DOHH2 (cell line): ENCODE data around the gene SF3B6.

ENCODE experiments used
- EZH2phosphoT487 ChIP-seq: fragments of 200-600 bp; sonication (generic); IDR thresholded peaks from 2 replicates; pipeline ENCODE4 v1.6.1; 2017; ENCODE audit warnings: borderline replicate concordance, mild to moderate bottlenecking, antibody characterized with exemption, low read length, moderate library complexity, mixed read lengths
- TF ChIP-seq, protein P1 (sequence below): fragments of 200-600 bp; sonication (generic); IDR thresholded peaks from one replicate; pipeline ENCODE4 v1.5.1; 2014; ENCODE audit warnings: antibody characterized with exemption, mild to moderate bottlenecking, low read depth, low read length; ENCODE audit not compliant: poor library complexity, severe bottlenecking

DNA sequence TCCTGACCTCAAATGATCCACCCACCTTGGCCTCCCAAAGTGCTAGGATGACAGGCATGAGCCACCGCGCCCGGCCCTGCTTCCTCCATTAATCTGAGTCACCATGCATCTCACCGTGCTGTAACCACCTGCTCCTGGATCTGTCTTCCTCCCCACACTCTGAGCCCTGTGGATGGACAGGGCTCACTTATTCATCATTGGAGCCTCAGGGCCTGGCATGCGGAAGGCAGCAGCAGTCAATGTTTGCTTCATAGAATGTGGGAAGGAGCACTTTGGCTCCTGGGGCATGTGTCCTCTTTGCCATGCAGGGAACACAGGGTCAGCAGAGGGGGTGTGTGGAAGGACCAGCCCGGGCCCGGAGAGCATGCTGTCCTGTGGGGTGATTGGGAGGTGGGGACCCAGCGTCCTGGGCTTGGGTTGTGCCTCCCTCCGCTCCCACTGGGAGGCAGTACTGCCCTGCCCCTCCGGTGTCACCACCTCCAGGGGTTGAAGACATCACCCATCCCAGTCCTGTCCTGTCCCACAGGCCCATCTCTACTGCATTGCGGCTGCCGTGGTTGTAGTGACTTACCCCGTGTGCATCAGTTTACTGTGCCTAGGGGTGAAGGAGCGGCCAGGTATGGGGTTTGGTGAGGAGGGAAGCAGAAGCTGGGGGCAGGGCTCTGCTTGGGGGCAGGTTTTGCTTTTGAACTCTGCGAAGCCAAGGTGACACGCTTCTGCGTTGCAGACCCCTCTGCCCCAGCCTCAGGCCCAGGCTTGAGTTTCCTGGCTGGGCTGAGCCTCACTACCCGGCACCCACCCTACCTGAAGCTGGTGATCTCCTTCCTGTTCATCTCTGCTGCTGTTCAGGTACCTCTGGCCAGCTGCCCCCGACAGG, 54.8 kb downstream of the SF3B6 start:
- TF ChIP-seq, protein P1, sequence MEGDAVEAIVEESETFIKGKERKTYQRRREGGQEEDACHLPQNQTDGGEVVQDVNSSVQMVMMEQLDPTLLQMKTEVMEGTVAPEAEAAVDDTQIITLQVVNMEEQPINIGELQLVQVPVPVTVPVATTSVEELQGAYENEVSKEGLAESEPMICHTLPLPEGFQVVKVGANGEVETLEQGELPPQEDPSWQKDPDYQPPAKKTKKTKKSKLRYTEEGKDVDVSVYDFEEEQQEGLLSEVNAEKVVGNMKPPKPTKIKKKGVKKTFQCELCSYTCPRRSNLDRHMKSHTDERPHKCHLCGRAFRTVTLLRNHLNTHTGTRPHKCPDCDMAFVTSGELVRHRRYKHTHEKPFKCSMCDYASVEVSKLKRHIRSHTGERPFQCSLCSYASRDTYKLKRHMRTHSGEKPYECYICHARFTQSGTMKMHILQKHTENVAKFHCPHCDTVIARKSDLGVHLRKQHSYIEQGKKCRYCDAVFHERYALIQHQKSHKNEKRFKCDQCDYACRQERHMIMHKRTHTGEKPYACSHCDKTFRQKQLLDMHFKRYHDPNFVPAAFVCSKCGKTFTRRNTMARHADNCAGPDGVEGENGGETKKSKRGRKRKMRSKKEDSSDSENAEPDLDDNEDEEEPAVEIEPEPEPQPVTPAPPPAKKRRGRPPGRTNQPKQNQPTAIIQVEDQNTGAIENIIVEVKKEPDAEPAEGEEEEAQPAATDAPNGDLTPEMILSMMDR = peak; percentile 45
- TF ChIP-seq EZH2phosphoT487 = no peak
